ENCODE results near the gene SNX9.

Gene SNX9

GRCh38 chr6:157861184-157861583 is 38.1 kb downstream of the SNX9 start:
- TF ChIP-seq, protein P1, sequence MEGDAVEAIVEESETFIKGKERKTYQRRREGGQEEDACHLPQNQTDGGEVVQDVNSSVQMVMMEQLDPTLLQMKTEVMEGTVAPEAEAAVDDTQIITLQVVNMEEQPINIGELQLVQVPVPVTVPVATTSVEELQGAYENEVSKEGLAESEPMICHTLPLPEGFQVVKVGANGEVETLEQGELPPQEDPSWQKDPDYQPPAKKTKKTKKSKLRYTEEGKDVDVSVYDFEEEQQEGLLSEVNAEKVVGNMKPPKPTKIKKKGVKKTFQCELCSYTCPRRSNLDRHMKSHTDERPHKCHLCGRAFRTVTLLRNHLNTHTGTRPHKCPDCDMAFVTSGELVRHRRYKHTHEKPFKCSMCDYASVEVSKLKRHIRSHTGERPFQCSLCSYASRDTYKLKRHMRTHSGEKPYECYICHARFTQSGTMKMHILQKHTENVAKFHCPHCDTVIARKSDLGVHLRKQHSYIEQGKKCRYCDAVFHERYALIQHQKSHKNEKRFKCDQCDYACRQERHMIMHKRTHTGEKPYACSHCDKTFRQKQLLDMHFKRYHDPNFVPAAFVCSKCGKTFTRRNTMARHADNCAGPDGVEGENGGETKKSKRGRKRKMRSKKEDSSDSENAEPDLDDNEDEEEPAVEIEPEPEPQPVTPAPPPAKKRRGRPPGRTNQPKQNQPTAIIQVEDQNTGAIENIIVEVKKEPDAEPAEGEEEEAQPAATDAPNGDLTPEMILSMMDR (IDR thresholded peaks at IDR 0.05; ENCODE audit: extremely low read depth, missing control alignments): no peak
- no peak for DNase-seq (ENCODE audit: low spot score)

GRCh38 chr6:157861814-157862213 is 38.8 kb downstream of the SNX9 start:
- no peak for DNase-seq (ENCODE audit: low spot score)
- TF ChIP-seq, protein P1 (IDR thresholded peaks at IDR 0.05; ENCODE audit: extremely low read depth, missing control alignments): no peak

DNA sequence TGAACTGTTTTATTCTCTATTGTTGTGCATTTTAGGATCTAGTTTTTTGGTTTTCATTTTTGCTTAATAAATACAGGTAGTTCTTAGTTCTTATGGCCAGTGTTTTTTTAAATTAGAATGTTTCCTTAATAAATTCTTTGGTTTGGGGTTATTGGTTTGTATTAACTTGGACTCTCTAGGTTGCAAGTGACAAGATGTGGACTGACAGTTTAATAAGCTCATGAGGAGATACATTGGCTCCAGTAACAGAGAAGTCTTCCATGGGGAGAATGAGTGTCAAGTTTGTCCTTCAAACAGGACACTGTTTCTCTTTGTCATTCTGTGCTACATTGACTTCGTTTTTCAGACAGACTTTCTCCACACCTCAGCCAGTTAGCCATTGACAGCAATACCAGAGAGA is 39.7 kb downstream of the SNX9 start:
- DNase-seq (ENCODE audit: low spot score): no peak
- TF ChIP-seq, protein P1 (IDR thresholded peaks at IDR 0.05; ENCODE audit: extremely low read depth, missing control alignments): no peak

- no peak for DNase-seq (ENCODE audit: low spot score)
Measured at GRCh38 chr6:157864185-157864761, 41.2 kb downstream of the SNX9 start.

GRCh38 chr6:157865249-157865648 is 42.2 kb downstream of the SNX9 start:
- DNase-seq (ENCODE audit: low spot score): no peak
- TF ChIP-seq, protein P1 (IDR thresholded peaks at IDR 0.05; ENCODE audit: extremely low read depth, missing control alignments): no peak

More at GRCh38 chr6:157864185-157864761, 41.2 kb downstream of the SNX9 start:
- TF ChIP-seq, protein P1 (IDR thresholded peaks at IDR 0.05; ENCODE audit: extremely low read depth, missing control alignments): no peak

GRCh38 chr6:157867155-157867559 is 44.1 kb downstream of the SNX9 start:
- no peak for DNase-seq (ENCODE audit: low spot score)
- TF ChIP-seq, protein P1 (IDR thresholded peaks at IDR 0.05; ENCODE audit: extremely low read depth, missing control alignments): no peak

DNA sequence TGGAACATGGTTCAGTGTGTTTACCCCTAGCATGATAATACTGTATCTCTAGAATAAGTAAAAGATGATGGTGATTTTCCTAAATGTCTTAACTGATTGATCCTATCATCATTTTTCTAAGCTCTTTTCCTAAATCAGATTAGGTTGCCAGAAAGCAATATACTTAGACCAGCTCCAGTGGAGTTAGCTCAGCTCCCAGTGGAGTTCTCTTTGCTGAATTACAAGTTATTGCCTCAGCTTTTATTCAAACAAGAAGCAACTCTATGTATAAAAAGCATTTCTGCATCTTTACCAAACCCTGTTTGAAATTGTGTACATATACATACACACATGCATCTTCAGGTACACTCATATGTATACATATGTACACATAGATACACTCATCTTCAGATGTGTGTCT is 44.9 kb downstream of the SNX9 start:
- DNase-seq (ENCODE audit: low spot score): no peak

More for the DNA sequence above, 44.9 kb downstream of the SNX9 start:
- TF ChIP-seq, protein P1 (IDR thresholded peaks at IDR 0.05; ENCODE audit: extremely low read depth, missing control alignments): no peak
